ENCODE results near the gene SPSB1.

The SPSB1 gene

GRCh38 chr1:9302745-9303524 is 10.2 kb downstream of the SPSB1 start:
- no peak for DNase-seq

- no peak for DNase-seq
These were observed 11.2 kb downstream of the SPSB1 start for GRCh38 chr1:9303916-9304315.

GRCh38 chr1:9305216-9305615 is 12.5 kb downstream of the SPSB1 start:
- DNase-seq, result no peak

- no peak for DNase-seq
These were observed 13.3 kb downstream of the SPSB1 start for GRCh38 chr1:9306006-9306405.

DNA sequence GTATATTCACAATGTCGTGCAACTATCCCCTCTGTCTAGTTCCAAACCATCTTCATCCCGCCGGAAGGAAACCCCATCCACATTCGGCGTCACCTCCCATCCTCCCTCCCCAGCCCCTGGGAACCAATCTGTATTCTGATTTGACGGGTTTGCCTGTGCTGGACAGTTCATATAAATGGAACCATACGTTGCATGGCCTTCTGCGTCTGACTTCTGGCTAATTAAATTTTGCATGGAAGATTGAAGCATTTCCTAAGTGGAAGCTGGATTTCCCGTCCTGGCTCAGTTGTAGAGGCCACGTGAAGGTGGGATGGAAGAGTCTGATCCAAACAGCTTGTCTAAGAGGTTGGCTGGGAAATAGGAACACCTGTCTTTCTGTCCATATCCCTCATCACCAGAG is 14.6 kb downstream of the SPSB1 start:
- no peak for DNase-seq

DNA sequence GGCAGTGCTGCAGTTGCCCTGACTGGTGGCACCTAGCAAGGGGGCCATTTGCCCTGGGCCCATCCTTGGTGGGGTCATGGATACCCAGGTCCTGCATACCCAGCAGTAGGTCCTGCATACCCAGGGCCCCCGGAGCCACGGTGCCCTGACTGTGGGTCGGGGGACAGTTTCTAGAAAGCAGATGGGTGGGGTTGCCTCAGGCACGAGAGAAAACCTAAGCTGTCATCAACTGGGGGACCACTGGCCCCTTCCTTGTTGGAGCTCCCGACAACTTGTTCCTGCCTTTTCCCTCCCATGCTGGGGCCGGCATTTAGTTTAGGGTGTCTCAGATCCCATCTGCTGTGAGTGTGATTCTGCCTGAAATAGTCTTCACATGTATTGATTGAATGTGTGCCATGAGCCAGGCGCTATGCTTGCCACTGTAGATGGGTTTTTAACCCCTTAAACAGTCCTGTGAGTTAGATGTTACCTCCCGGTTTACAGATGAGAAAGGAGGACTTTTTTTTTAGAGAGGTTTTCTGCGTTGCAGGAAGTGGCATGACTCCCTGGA is 15.6 kb downstream of the SPSB1 start:
- no peak for DNase-seq

DNA sequence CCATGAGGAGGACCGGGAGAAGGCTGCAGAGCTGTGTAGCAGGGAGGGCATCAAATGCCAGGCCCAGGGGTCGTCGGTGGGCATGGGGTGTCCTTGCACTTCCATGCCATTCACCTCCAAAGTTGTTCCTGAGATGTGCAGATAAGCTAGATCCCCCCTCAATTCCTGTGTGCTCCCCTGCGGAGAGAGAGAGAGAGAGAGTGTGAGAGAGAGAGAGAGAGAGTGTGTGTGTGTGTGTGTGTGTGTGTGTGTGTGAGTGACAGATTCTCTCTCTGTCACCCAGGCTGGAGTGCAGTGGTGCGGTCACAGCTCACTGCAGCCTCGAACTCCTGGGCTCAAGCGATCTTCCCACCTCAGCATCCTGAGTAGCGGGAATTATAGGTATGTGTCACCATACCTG is 16.4 kb downstream of the SPSB1 start:
- DNase-seq, result no peak

GRCh38 chr1:9309991-9310390 is 17.3 kb downstream of the SPSB1 start:
- DNase-seq, result no peak

- no peak for DNase-seq
These were observed 18.3 kb downstream of the SPSB1 start for GRCh38 chr1:9311029-9311428.

- DNase-seq, result no peak
These were observed 18.8 kb downstream of the SPSB1 start for GRCh38 chr1:9311479-9311878.

DNA sequence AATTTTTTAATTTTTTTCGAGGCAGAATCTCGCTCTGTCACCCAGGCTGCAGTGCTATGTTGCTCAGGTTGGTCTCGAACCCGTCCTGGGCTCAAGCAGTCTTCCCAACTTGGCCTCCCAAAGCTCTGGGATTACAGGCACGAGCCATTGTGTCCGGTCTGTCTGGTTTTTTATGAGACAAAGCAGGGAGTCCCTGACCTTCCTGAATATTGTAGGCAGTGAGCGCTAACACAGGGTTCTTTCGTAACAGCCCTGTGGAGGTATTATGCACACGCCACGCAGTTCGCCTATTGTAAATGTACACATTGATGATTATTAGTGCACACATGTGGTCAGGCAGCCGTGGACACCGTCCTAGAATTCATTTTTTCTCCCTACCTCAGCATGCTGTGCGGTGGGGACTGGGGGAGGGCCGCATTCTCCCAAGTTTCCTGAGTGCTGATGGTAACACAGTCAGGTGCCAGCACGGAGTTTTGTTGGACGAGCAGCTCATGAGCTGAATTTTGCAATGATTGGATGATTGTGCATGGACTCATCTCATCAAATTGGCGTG is 19.6 kb downstream of the SPSB1 start:
- DNase-seq, result no peak

DNA sequence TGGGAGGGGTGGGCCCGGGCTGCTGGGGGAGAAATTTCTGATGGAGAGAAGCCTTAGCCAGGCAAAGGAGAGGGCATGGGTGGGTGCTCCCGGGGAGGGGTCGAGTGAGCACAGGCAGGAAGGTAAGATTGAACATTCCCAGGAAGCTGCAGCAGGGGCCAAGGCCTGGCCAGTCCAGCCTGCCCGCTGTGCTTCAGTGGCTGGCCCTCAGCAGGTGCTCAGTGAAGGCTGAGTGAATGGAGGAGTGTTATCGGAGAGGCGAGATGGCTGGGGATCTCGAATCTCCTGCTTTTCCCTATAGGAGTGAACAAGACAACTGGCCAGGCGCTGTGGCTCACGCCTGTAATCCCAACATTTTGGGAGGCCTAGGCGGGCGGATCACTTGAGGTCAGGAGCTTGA is 20.9 kb downstream of the SPSB1 start:
- no peak for DNase-seq

- no peak for DNase-seq
These were observed 21.4 kb downstream of the SPSB1 start for GRCh38 chr1:9314111-9314510.

GRCh38 chr1:9314711-9315379 is 22.2 kb downstream of the SPSB1 start:
- no peak for DNase-seq

- peak; percentile 93 for DNase-seq
These were observed 22.9 kb downstream of the SPSB1 start for GRCh38 chr1:9315411-9316079.

DNA sequence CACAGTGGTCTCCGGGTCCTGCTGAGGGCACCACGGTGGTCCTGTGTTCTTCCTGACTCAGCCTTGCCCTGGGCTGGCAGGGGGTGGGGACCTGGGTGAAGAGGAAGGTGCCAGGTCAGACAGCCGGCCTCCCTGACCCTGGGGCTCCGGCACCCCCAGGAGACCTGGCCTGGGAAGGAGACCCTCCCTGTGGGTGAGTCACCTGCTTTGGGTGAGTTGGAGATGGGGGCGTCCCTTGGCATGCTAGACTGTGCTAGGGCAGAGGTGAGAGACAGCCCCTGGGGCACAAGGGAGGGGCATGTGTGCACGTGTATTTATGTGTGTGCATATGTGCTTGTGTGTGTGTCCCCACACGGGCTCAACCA is 23.4 kb downstream of the SPSB1 start:
- DNase-seq, result peak; percentile 62

GRCh38 chr1:9316512-9316911 is 23.8 kb downstream of the SPSB1 start:
- DNase-seq, result no peak

- no peak for DNase-seq
These were observed 24.4 kb downstream of the SPSB1 start for GRCh38 chr1:9317072-9317471.

- DNase-seq, result peak; percentile 27
These were observed 25.1 kb downstream of the SPSB1 start for GRCh38 chr1:9317591-9318417.

- no peak for DNase-seq
These were observed 26.6 kb downstream of the SPSB1 start for GRCh38 chr1:9319208-9319788.

- DNase-seq, result no peak
These were observed 27.3 kb downstream of the SPSB1 start for GRCh38 chr1:9319789-9320519.

All from activated CD4-positive, alpha-beta T cell treated with anti-CD3 and anti-CD28 coated beads, Interleukin-10, Interleukin-2, amounts not matched to agents 100 ng/mL and 50 ng/mL, durations not matched to agents 16 hours and 8 hours (primary cell).